Breast epithelium (tissue), 4 donors: ENCODE data around the gene SSTR5. TPM values are rescaled to one million over a fixed set of nuclear protein-coding genes. Genes with fewer than 3 reads are reported as not detected.

Source experiments
- DNase-seq, 2 donors: peaks; one replicate each; pipeline ENCODE4 v3.0.0-alpha.2; 2019; ENCODE audit warnings: low spot score in 2 of 2
- H3K27ac ChIP-seq, 2 donors: fragments of 200-600 bp; sonication (generic) in 1 of 2; one replicate each; pipeline ENCODE4 v1.5.1; 2016 to 2019; ENCODE audit warnings: mild to moderate bottlenecking in 1 of 2
- H3K27me3 ChIP-seq, 2 donors: fragments of 200-600 bp; sonication (generic) in 1 of 2; one replicate each; pipeline versions ENCODE4 v1.5.1 to v1.6.0; 2017 to 2019; ENCODE audit warnings: control low read depth in 1 of 2, mild to moderate bottlenecking in 1 of 2
- H3K36me3 ChIP-seq: fragments of 200-600 bp; one replicate; pipeline ENCODE4 v1.5.1; 2019
- H3K4me1 ChIP-seq, 2 donors: fragments of 200-600 bp; sonication (generic); one replicate each; pipeline ENCODE4 v1.5.1; 2016 to 2019; ENCODE audit warnings: control low read depth in 1 of 2
- H3K4me3 ChIP-seq, 3 donors: fragments of 200-600 bp; sonication (generic); 1 replicate in 2 of 3; 2 replicates in 1 of 3; pipeline ENCODE4 v1.5.1; 2016 to 2019; ENCODE audit warnings: mild to moderate bottlenecking in 3 of 3, moderate library complexity in 2 of 3
- H3K9me3 ChIP-seq, 2 donors: fragments of 200-600 bp; sonication (generic) in 1 of 2; one replicate each; pipeline ENCODE4 v1.5.1; 2016 to 2019; ENCODE audit warnings: control low read depth in 1 of 2
- CTCF ChIP-seq, 3 donors: fragments of 450-650 bp; IDR thresholded peaks; one replicate each; pipeline ENCODE4 v1.5.1; 2016 to 2017; ENCODE audit warnings: antibody characterized with exemption in 3 of 3, mild to moderate bottlenecking in 3 of 3, moderate library complexity in 3 of 3
- POLR2A ChIP-seq: fragments of 450-650 bp; IDR thresholded peaks from one replicate; pipeline ENCODE4 v1.6.1; 2016; ENCODE audit warnings: antibody characterized with exemption, mild to moderate bottlenecking, moderate library complexity
- POLR2AphosphoS5 ChIP-seq, 3 donors: sonication (generic); formaldehyde crosslinking; IDR thresholded peaks; one replicate each; pipeline ENCODE4 v1.6.1; 2017; ENCODE audit warnings: antibody characterized with exemption in 3 of 3
- intact Hi-C: fragments of 100-400 bp; cut with DNase I; formaldehyde crosslinking; loops from one replicate; pipeline ENCODE4 v1.15.1; 2023; ENCODE audit warnings: low total_unique reads
- total RNA-seq, 3 donors: library from RNA; depleted of rRNA; stranded (reverse); fragments of >200 nt; gene quantifications; one replicate each; pipeline ENCODE4 v1.1.0, GENCODE V29; 2016

SSTR5 gene
- total RNA-seq, 3 donors from 2014 or later = not detected

- Histone ChIP-seq H3K27ac (no peak overlapping the region), H3K36me3 (no peaks in the 10 kb centered on the region), H3K9me3 (no peaks in the 10 kb centered on the region), H3K4me3 (no peak overlapping the region), H3K27me3 (peaks cover 9 to 93% of the 10 kb centered on the region in 2 donors), H3K4me1 (no peaks in the 10 kb centered on the region)
- no peak for TF ChIP-seq POLR2A
- no peak for TF ChIP-seq CTCF (IDR thresholded peaks at IDR 0.05)
- TF ChIP-seq POLR2AphosphoS5 (IDR thresholded peaks at IDR 0.05) = no peak
- no peak for DNase-seq
- intact Hi-C loops = no loop called here
These were observed 34.6 kb downstream of the SSTR5 start for GRCh38 chr16:1107141-1107540.

- intact Hi-C loops = no loop called here
- H3K27me3 ChIP-seq = peaks cover 7 to 95% of the 10 kb centered on the region in 2 donors
These were observed 35.2 kb downstream of the SSTR5 start for GRCh38 chr16:1107731-1108130.

GRCh38 chr16:1108299-1109252, 36.0 kb downstream of the SSTR5 start:
- Histone ChIP-seq H3K36me3 (no peaks in the 10 kb centered on the region), H3K27me3 (peaks cover 7 to 96% of the 10 kb centered on the region in 2 donors), H3K4me1 (no peaks in the 10 kb centered on the region), H3K4me3 (no peak overlapping the region), H3K9me3 (no peaks in the 10 kb centered on the region), H3K27ac (no peak overlapping the region)
- intact Hi-C loops = no loop called here
- TF ChIP-seq POLR2AphosphoS5 (IDR thresholded peaks at IDR 0.05) (no peak), POLR2A (no peak), CTCF (IDR thresholded peaks at IDR 0.05) (no peak)
- peak; percentile 25 to 89 for DNase-seq

More at GRCh38 chr16:1107731-1108130, 35.2 kb downstream of the SSTR5 start:
- Histone ChIP-seq H3K9me3 (no peaks in the 10 kb centered on the region), H3K36me3 (no peaks in the 10 kb centered on the region), H3K27ac (no peak overlapping the region), H3K4me3 (no peak overlapping the region), H3K4me1 (no peaks in the 10 kb centered on the region)
- DNase-seq = no peak
- TF ChIP-seq CTCF (IDR thresholded peaks at IDR 0.05) (no peak), POLR2AphosphoS5 (IDR thresholded peaks at IDR 0.05) (no peak), POLR2A (no peak)

- DNase-seq = no peak
- intact Hi-C loops = no loop called here
- Histone ChIP-seq H3K4me3 (no peak overlapping the region), H3K27ac (no peak overlapping the region), H3K9me3 (no peaks in the 10 kb centered on the region), H3K36me3 (no peaks in the 10 kb centered on the region), H3K4me1 (no peaks in the 10 kb centered on the region), H3K27me3 (peaks cover 9 to 91% of the 10 kb centered on the region in 2 donors)
- no peak for TF ChIP-seq POLR2AphosphoS5 (IDR thresholded peaks at IDR 0.05)
- no peak for TF ChIP-seq POLR2A
- no peak for TF ChIP-seq CTCF (IDR thresholded peaks at IDR 0.05)
These were observed 37.1 kb downstream of the SSTR5 start for GRCh38 chr16:1109648-1110047.

GRCh38 chr16:1112506-1113184, 40.1 kb downstream of the SSTR5 start:
- TF ChIP-seq POLR2A = no peak
- DNase-seq = no peak
- Histone ChIP-seq H3K27ac (no peak overlapping the region), H3K9me3 (no peaks in the 10 kb centered on the region), H3K4me1 (no peaks in the 10 kb centered on the region), H3K36me3 (no peaks in the 10 kb centered on the region), H3K27me3 (peaks cover 6 to 91% of the 10 kb centered on the region in 2 donors), H3K4me3 (no peak overlapping the region)
- intact Hi-C loops = no loop called here
